ENCODE results near the gene RNF41. TPM values are rescaled to one million over a fixed set of nuclear protein-coding genes. Genes with fewer than 3 reads are reported as not detected.

RNF41 gene
- total RNA-seq, 2 donors from 2014 or later = 66.6 to 76.5 TPM

GRCh38 chr12:56224954-56225353 is 3.2 kb upstream of the RNF41 start:
- Histone ChIP-seq H3K36me3 (no peaks in the 10 kb centered on the region), H3K4me1 (ENCODE audit: control insufficient read depth in 1 of 2, low read depth in 2 of 2) (peaks cover 20 to 35% of the 10 kb centered on the region in 2 donors), H3K4me3 (peak overlapping the region; percentile 73), H3K27ac (peak overlapping the region; percentile 91 to 96), H3K27me3 (replicated peaks; ENCODE audit: insufficient read depth) (no peaks in the 10 kb centered on the region), H3K9me3 (no peaks in the 10 kb centered on the region)
- DNase-seq (ENCODE audit: low spot score) (no peak), ATAC-seq (ENCODE audit: insufficient number of reproducible peaks, low FRiP score, low read depth) (no peak)
- TF ChIP-seq, protein P1, sequence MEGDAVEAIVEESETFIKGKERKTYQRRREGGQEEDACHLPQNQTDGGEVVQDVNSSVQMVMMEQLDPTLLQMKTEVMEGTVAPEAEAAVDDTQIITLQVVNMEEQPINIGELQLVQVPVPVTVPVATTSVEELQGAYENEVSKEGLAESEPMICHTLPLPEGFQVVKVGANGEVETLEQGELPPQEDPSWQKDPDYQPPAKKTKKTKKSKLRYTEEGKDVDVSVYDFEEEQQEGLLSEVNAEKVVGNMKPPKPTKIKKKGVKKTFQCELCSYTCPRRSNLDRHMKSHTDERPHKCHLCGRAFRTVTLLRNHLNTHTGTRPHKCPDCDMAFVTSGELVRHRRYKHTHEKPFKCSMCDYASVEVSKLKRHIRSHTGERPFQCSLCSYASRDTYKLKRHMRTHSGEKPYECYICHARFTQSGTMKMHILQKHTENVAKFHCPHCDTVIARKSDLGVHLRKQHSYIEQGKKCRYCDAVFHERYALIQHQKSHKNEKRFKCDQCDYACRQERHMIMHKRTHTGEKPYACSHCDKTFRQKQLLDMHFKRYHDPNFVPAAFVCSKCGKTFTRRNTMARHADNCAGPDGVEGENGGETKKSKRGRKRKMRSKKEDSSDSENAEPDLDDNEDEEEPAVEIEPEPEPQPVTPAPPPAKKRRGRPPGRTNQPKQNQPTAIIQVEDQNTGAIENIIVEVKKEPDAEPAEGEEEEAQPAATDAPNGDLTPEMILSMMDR (IDR thresholded peaks at IDR 0.05) = no peak

GRCh38 chr12:56224102-56224701 is 2.5 kb upstream of the RNF41 start, which contains the start of gene NABP2:
Gene NABP2, plus strand, starts transcription at chr12:56224342. Its CDS starts 515 bp downstream, at chr12:56224857.
- ATAC-seq (ENCODE audit: insufficient number of reproducible peaks, low FRiP score, low read depth) (peak; percentile 44), DNase-seq (ENCODE audit: low spot score) (peak; percentile 95)
- peaks cover 24 to 43% of the 10 kb centered on the region in 2 donors for H3K4me1 ChIP-seq (ENCODE audit: control insufficient read depth in 1 of 2, low read depth in 2 of 2)
- H3K36me3 ChIP-seq = no peaks in the 10 kb centered on the region
- H3K9me3 ChIP-seq = no peaks in the 10 kb centered on the region
- H3K27ac ChIP-seq = peak within 1 kb of the TSS; percentile 96 to 99
- H3K4me3 ChIP-seq = peak within 1 kb of the TSS; percentile 73
- H3K27me3 ChIP-seq (replicated peaks; ENCODE audit: insufficient read depth) = no peaks in the 10 kb centered on the region
- TF ChIP-seq, protein P1 (IDR thresholded peaks at IDR 0.05) = peak; percentile 88

- TF ChIP-seq, protein P1 (IDR thresholded peaks at IDR 0.05) = no peak
- H3K27me3 ChIP-seq (replicated peaks; ENCODE audit: insufficient read depth) = no peaks in the 10 kb centered on the region
- H3K4me3 ChIP-seq = peak overlapping the region; percentile 73
- H3K27ac ChIP-seq = peak overlapping the region; percentile 96 to 99
- no peak for ATAC-seq (ENCODE audit: insufficient number of reproducible peaks, low FRiP score, low read depth)
- H3K4me1 ChIP-seq (ENCODE audit: control insufficient read depth in 1 of 2, low read depth in 2 of 2) = peaks cover 24 to 43% of the 10 kb centered on the region in 2 donors
- no peak for DNase-seq (ENCODE audit: low spot score)
- H3K36me3 ChIP-seq = no peaks in the 10 kb centered on the region
- H3K9me3 ChIP-seq = no peaks in the 10 kb centered on the region
These were observed 1.9 kb upstream of the RNF41 start for GRCh38 chr12:56223571-56224101.

DNA sequence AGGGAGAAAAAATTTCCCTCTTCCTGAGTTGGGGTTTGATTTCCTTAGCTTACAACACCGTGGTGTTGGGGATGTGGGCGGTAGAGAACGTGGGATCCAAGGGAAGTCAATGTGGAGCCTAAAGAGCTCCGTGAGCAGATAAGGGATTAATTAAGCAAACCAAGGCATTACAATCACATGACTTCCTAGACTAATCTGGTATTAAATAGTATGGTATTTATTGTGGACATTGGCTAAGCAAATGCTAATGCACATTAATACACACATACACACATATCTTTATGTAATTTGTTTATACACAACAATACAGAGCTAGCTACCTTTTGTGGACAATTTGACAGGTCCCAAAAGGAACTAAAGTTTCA is 791 bp upstream of the RNF41 start:
- peak overlapping the region; percentile 86 for H3K4me3 ChIP-seq
- TF ChIP-seq, protein P1 (IDR thresholded peaks at IDR 0.05) = no peak
- no peaks in the 10 kb centered on the region for H3K36me3 ChIP-seq
- ATAC-seq (ENCODE audit: insufficient number of reproducible peaks, low FRiP score, low read depth) (no peak), DNase-seq (ENCODE audit: low spot score) (no peak)
- peaks cover 24 to 46% of the 10 kb centered on the region in 2 donors for H3K4me1 ChIP-seq (ENCODE audit: control insufficient read depth in 1 of 2, low read depth in 2 of 2)
- no peaks in the 10 kb centered on the region for H3K9me3 ChIP-seq
- H3K27me3 ChIP-seq (replicated peaks; ENCODE audit: insufficient read depth) = no peaks in the 10 kb centered on the region
- H3K27ac ChIP-seq = peak overlapping the region; percentile 96 to 99

DNA sequence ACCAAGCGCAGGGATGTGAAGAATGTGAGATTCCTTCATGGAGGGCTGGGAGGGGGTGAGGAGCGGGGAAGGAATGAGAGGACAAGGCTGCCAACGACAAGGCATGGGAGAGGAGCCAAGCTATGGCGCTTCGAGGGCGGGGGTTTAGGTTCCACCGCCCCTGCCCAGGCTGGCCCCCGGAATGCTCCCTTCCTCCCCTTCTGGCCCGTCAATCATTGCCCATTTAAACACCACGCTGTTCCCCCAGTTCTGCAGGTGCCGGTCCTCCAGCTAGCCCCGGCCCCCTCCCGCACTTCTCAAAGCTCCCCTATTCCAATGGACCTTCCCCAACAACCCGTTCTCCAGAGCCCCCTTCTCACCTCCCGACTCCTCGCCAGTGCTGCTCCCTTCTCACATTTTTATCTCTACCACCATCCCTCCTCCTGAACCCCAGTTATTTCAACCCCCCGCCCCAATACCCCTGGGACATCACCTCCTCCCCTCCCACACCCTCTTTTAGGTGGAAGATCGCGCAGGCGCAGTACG is 428 bp downstream of the RNF41 start:
- peak; percentile 45 for ATAC-seq (ENCODE audit: insufficient number of reproducible peaks, low FRiP score, low read depth)
- TF ChIP-seq, protein P1 (IDR thresholded peaks at IDR 0.05) = no peak
- Histone ChIP-seq H3K36me3 (peaks cover 5% of the 10 kb centered on the region), H3K27me3 (replicated peaks; ENCODE audit: insufficient read depth) (no peaks in the 10 kb centered on the region), H3K9me3 (no peaks in the 10 kb centered on the region), H3K4me3 (peak overlapping the region; percentile 86), H3K27ac (peak overlapping the region; percentile 96 to 99), H3K4me1 (ENCODE audit: control insufficient read depth in 1 of 2, low read depth in 2 of 2) (peaks cover 24 to 48% of the 10 kb centered on the region in 2 donors)
- peak; percentile 51 for DNase-seq (ENCODE audit: low spot score)
